CD4-positive, alpha-beta T cell treated with Interleukin-17A for 4 hours (primary cell): ENCODE data around the gene BHLHE23.
"Not testable (repeated sequence)": the region's sequence is repeated elsewhere in the genome, so short reads cannot be mapped to it uniquely, and the experiment has no call there.

ENCODE experiments used
- DNase-seq: peaks from one replicate; pipeline ENCODE4 v3.0.0-alpha.2; 2020; ENCODE audit warnings: mixed read lengths

BHLHE23 gene

GRCh38 chr20:63042448-63043071 lies 35.8 kb upstream of the BHLHE23 start:
- no peak for DNase-seq

GRCh38 chr20:63041776-63042175 lies 35.0 kb upstream of the BHLHE23 start:
- DNase-seq: no peak

GRCh38 chr20:63037669-63038268 lies 31.0 kb upstream of the BHLHE23 start:
- DNase-seq: no peak

- no peak for DNase-seq
Observed at GRCh38 chr20:63036291-63036690, 29.5 kb upstream of the BHLHE23 start.

- no peak for DNase-seq
Observed at GRCh38 chr20:63035603-63036185, 28.9 kb upstream of the BHLHE23 start.

- DNase-seq: not testable (repeated sequence)
Observed at GRCh38 chr20:63034710-63035602, 28.2 kb upstream of the BHLHE23 start.

- DNase-seq: no peak
Observed at GRCh38 chr20:63033794-63034709, 27.3 kb upstream of the BHLHE23 start.

- DNase-seq: peak; percentile 36
Observed at GRCh38 chr20:63032861-63033793, 26.4 kb upstream of the BHLHE23 start.

- DNase-seq: no peak
Observed at GRCh38 chr20:63032026-63032800, 25.4 kb upstream of the BHLHE23 start.

GRCh38 chr20:63031251-63032014 lies 24.7 kb upstream of the BHLHE23 start:
- no peak for DNase-seq

GRCh38 chr20:63029358-63030121 lies 22.8 kb upstream of the BHLHE23 start:
- DNase-seq: peak; percentile 44

- no peak for DNase-seq
Observed at GRCh38 chr20:63028461-63028921, 21.7 kb upstream of the BHLHE23 start.

- DNase-seq: peak; percentile 17
Observed at GRCh38 chr20:63027922-63028389, 21.2 kb upstream of the BHLHE23 start.

- no peak for DNase-seq
Observed at GRCh38 chr20:63027221-63027921, 20.6 kb upstream of the BHLHE23 start.

GRCh38 chr20:63026582-63027165 lies 19.9 kb upstream of the BHLHE23 start:
- DNase-seq: no peak

- peak; percentile 49 for DNase-seq
Observed at GRCh38 chr20:63025534-63026331, 19.0 kb upstream of the BHLHE23 start.
